HAP-1 (cell line): Measurements from ENCODE around the gene TMEM242.

Source experiments
- DNase-seq, 2 experiments: peaks; one replicate each; pipeline ENCODE4 v3.0.0-alpha.2; 2016 to 2020; ENCODE audit warnings: low spot score in 2 of 2
- H3K27me3 ChIP-seq: fragments of 250-450 bp; sonication (Bioruptor Pico); 2 replicates; pipeline ENCODE4 v1.5.1; 2020; ENCODE audit warnings: low read depth, mild to moderate bottlenecking, moderate library complexity
- H3K36me3 ChIP-seq: fragments of 250-450 bp; sonication (Bioruptor Pico); replicated peaks from 2 replicates; pipeline ENCODE4 v1.5.1; 2020; ENCODE audit warnings: mild to moderate bottlenecking
- H3K4me1 ChIP-seq: fragments of 250-450 bp; sonication (Bioruptor Pico); 2 replicates; pipeline ENCODE4 v1.5.1; 2020; ENCODE audit warnings: mild to moderate bottlenecking
- H3K4me3 ChIP-seq: fragments of 250-450 bp; sonication (Bioruptor Pico); 2 replicates; pipeline ENCODE4 v1.5.1; 2020; ENCODE audit warnings: mild to moderate bottlenecking, moderate library complexity
- H3K9me3 ChIP-seq: fragments of 250-450 bp; sonication (Bioruptor Pico); 2 replicates; pipeline ENCODE4 v1.5.1; 2020; ENCODE audit warnings: mild to moderate bottlenecking, moderate library complexity
- in situ Hi-C: fragments of 300-500 bp; cut with MboI; formaldehyde crosslinking; loops from 3 replicates; pipeline ENCODE4 v1.14.3; 2020; ENCODE audit warnings: low sequenced_read_pairs, inconsistent platforms, mixed read lengths

The TMEM242 gene

GRCh38 chr6:157254538-157254937 is 68.8 kb downstream of the TMEM242 start:
- Histone ChIP-seq H3K36me3 (no peaks in the 10 kb centered on the region), H3K9me3 (no peaks in the 10 kb centered on the region), H3K4me1 (no peaks in the 10 kb centered on the region), H3K4me3 (no peak overlapping the region), H3K27me3 (no peaks in the 10 kb centered on the region)
- in situ Hi-C loops = no loop called here
- DNase-seq = no peak

- no peaks in the 10 kb centered on the region for H3K27me3 ChIP-seq
Measured at GRCh38 chr6:157253699-157254098, 69.6 kb downstream of the TMEM242 start.

GRCh38 chr6:157253017-157253416 is 70.3 kb downstream of the TMEM242 start:
- no peak for DNase-seq
- no peaks in the 10 kb centered on the region for H3K4me1 ChIP-seq
- H3K4me3 ChIP-seq = no peak overlapping the region
- no peaks in the 10 kb centered on the region for H3K36me3 ChIP-seq
- in situ Hi-C loops = no loop called here
- no peaks in the 10 kb centered on the region; the same call in 1 of the 2 replicates for H3K9me3 ChIP-seq
- H3K27me3 ChIP-seq = no peaks in the 10 kb centered on the region

More at GRCh38 chr6:157253699-157254098, 69.6 kb downstream of the TMEM242 start:
- no peak overlapping the region for H3K4me3 ChIP-seq
- in situ Hi-C loops = no loop called here
- DNase-seq = no peak
- no peaks in the 10 kb centered on the region for H3K4me1 ChIP-seq
- H3K36me3 ChIP-seq = no peaks in the 10 kb centered on the region
- H3K9me3 ChIP-seq = no peaks in the 10 kb centered on the region

- H3K4me3 ChIP-seq = no peak overlapping the region
- in situ Hi-C loops = no loop called here
- H3K27me3 ChIP-seq = no peaks in the 10 kb centered on the region
- DNase-seq = no peak
- no peaks in the 10 kb centered on the region for H3K4me1 ChIP-seq
- no peaks in the 10 kb centered on the region for H3K36me3 ChIP-seq
- H3K9me3 ChIP-seq = no peaks in the 10 kb centered on the region; the same call in 1 of the 2 replicates
Measured at GRCh38 chr6:157251586-157252247, 71.6 kb downstream of the TMEM242 start.

- Histone ChIP-seq H3K4me3 (no peak overlapping the region), H3K9me3 (no peaks in the 10 kb centered on the region; the same call in 1 of the 2 replicates), H3K4me1 (no peaks in the 10 kb centered on the region; the same call in 1 of the 2 replicates), H3K36me3 (no peaks in the 10 kb centered on the region), H3K27me3 (no peaks in the 10 kb centered on the region)
- no peak for DNase-seq
- in situ Hi-C loops = no loop called here
Measured at GRCh38 chr6:157249826-157250225, 73.5 kb downstream of the TMEM242 start.

GRCh38 chr6:157248264-157248663 is 75.1 kb downstream of the TMEM242 start:
- H3K36me3 ChIP-seq = no peaks in the 10 kb centered on the region
- peaks cover 3% of the 10 kb centered on the region; the same call in 1 of the 2 replicates for H3K4me1 ChIP-seq
- no peaks in the 10 kb centered on the region; the same call in 1 of the 2 replicates for H3K9me3 ChIP-seq
- in situ Hi-C loops = no loop called here
- no peaks in the 10 kb centered on the region for H3K27me3 ChIP-seq
- no peak overlapping the region for H3K4me3 ChIP-seq
- DNase-seq = no peak

- no peak for DNase-seq
- in situ Hi-C loops = no loop called here
- H3K27me3 ChIP-seq = no peaks in the 10 kb centered on the region
- no peaks in the 10 kb centered on the region; the same call in 1 of the 2 replicates for H3K9me3 ChIP-seq
- H3K4me3 ChIP-seq = no peak overlapping the region
- no peaks in the 10 kb centered on the region for H3K36me3 ChIP-seq
- peaks cover 3% of the 10 kb centered on the region; the same call in 1 of the 2 replicates for H3K4me1 ChIP-seq
Measured at GRCh38 chr6:157246771-157247484, 76.4 kb downstream of the TMEM242 start.

- H3K4me1 ChIP-seq = peaks cover 3% of the 10 kb centered on the region; the same call in 1 of the 2 replicates
- no peaks in the 10 kb centered on the region for H3K27me3 ChIP-seq
- H3K36me3 ChIP-seq = no peaks in the 10 kb centered on the region
- no peak for DNase-seq
- H3K9me3 ChIP-seq = no peaks in the 10 kb centered on the region; the same call in 1 of the 2 replicates
- in situ Hi-C loops = no loop called here
- no peak overlapping the region for H3K4me3 ChIP-seq
Measured at GRCh38 chr6:157246048-157246630, 77.2 kb downstream of the TMEM242 start.

- in situ Hi-C loops = no loop called here
- Histone ChIP-seq H3K4me1 (peaks cover 9% of the 10 kb centered on the region), H3K4me3 (no peak overlapping the region), H3K9me3 (no peaks in the 10 kb centered on the region; the same call in 1 of the 2 replicates), H3K27me3 (no peaks in the 10 kb centered on the region), H3K36me3 (no peaks in the 10 kb centered on the region)
- DNase-seq = no peak
Measured at GRCh38 chr6:157245436-157245835, 77.9 kb downstream of the TMEM242 start.

GRCh38 chr6:157244780-157245179 is 78.5 kb downstream of the TMEM242 start:
- Histone ChIP-seq H3K27me3 (no peaks in the 10 kb centered on the region), H3K9me3 (no peaks in the 10 kb centered on the region; the same call in 1 of the 2 replicates), H3K4me1 (peaks cover 15% of the 10 kb centered on the region), H3K36me3 (no peaks in the 10 kb centered on the region), H3K4me3 (no peak overlapping the region)
- DNase-seq = no peak
- in situ Hi-C loops = no loop called here

GRCh38 chr6:157244175-157244574 is 79.1 kb downstream of the TMEM242 start:
- H3K9me3 ChIP-seq = no peaks in the 10 kb centered on the region; the same call in 1 of the 2 replicates
- peaks cover 16% of the 10 kb centered on the region for H3K4me1 ChIP-seq
- no peaks in the 10 kb centered on the region for H3K27me3 ChIP-seq
- no peak for DNase-seq
- no peaks in the 10 kb centered on the region for H3K36me3 ChIP-seq
- in situ Hi-C loops = no loop called here
- H3K4me3 ChIP-seq = no peak overlapping the region

- no peak overlapping the region for H3K4me3 ChIP-seq
- H3K9me3 ChIP-seq = no peaks in the 10 kb centered on the region
- H3K27me3 ChIP-seq = no peaks in the 10 kb centered on the region
- no peaks in the 10 kb centered on the region for H3K36me3 ChIP-seq
- peaks cover 16% of the 10 kb centered on the region for H3K4me1 ChIP-seq
- in situ Hi-C loops = no loop called here
- no peak for DNase-seq
Measured at GRCh38 chr6:157242791-157243190, 80.5 kb downstream of the TMEM242 start.

GRCh38 chr6:157240960-157241311 is 82.4 kb downstream of the TMEM242 start:
- no peak overlapping the region for H3K4me3 ChIP-seq
- H3K36me3 ChIP-seq = no peaks in the 10 kb centered on the region
- H3K27me3 ChIP-seq = no peaks in the 10 kb centered on the region
- in situ Hi-C loops = no loop called here
- H3K4me1 ChIP-seq = peaks cover 16% of the 10 kb centered on the region
- no peak for DNase-seq
- H3K9me3 ChIP-seq = no peaks in the 10 kb centered on the region
